GM21447 (cell line): Measurements from ENCODE around the gene ALOX15.
"Not testable (repeated sequence)": the region's sequence is repeated elsewhere in the genome, so short reads cannot be mapped to it uniquely, and the experiment has no call there.

Experiments
- ATAC-seq: cut with Tn5 transposase; IDR thresholded peaks from one replicate; pipeline ENCODE4 v1.9.1; 2021; ENCODE audit not compliant: unreplicated experiment

The ALOX15 gene

DNA sequence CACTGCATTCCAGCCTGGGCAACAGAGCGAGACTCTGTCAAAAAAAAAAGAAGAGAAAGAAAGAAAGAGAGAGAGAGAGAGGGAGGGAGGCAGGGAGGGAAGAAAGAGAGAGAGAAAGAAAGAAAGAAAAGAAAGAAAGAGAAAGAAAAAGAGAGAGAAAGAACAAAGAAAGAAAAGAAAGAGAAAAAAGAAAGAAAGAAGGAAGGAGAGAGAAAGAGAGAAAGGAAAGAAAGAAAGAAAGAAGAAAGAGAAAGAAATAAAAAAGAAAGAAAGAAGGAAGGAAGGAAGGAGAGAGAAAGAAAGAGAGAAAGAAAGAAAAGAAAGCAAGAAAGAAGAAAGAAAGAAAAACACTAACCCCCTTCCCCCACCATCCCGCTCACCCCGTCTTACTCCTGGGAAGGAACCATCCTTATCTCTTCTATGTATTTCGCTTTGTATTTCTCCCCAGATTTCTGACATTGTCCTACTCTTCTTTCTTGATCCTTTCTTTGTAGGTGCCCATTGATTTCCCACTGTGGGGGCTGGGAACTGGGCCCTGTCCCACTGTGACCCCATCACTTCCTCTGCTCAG, 20.9 kb downstream of the ALOX15 start:
- ATAC-seq = no peak

- ATAC-seq = no peak
These were observed 23.7 kb downstream of the ALOX15 start for GRCh38 chr17:4617590-4618351.

- ATAC-seq = no peak
These were observed 24.4 kb downstream of the ALOX15 start for GRCh38 chr17:4617090-4617489.

GRCh38 chr17:4616476-4616875, 25.0 kb downstream of the ALOX15 start:
- no peak for ATAC-seq

GRCh38 chr17:4610656-4611055, 30.8 kb downstream of the ALOX15 start:
- ATAC-seq = no peak

- ATAC-seq = no peak
These were observed 31.3 kb downstream of the ALOX15 start for GRCh38 chr17:4610162-4610561.

GRCh38 chr17:4609761-4610160, 31.7 kb downstream of the ALOX15 start:
- ATAC-seq = no peak

DNA sequence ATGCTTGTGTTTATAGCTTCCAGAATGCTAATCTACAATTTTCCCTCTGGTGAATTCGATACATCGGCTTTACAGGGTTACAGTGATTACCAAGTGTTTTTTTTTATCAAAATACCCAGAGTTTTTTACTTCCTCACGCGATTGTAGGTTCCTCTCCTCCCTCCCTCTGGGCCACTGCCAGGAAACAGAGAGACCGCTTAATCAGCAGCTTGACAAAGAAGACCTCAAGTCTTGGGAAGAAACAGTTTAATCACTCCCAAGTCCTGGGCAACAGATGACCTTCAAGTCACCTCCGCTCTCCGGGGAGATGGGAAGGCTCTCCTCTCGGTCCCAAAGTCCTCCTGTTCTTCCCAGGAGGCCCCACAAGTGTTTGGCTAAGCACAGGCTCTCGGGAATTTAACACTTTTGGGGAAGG, 33.7 kb downstream of the ALOX15 start:
- ATAC-seq = no peak

DNA sequence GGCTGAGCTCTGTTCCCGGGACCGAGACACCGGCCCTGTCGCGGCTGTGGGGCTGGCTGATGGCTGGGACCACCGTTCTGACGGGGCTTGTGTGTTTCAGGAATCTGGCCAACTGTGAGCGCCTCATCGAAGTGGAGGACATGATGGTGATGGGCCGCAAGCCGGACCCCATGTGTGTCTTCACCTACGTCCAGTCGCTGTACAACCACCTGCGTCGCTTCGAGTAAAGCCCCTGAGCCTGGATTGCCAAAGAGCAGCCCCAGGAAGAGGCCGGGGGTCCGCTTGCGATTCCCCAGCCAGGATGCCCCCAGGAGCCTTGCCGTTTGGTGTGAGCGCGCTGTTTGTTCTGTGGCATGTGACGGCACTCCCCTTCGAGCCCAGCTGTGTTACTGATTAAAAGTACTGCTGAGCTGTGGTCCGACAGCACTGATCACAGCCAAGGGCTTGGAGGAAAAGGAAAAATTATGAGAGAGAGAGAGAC, 34.2 kb downstream of the ALOX15 start:
- ATAC-seq = no peak

DNA sequence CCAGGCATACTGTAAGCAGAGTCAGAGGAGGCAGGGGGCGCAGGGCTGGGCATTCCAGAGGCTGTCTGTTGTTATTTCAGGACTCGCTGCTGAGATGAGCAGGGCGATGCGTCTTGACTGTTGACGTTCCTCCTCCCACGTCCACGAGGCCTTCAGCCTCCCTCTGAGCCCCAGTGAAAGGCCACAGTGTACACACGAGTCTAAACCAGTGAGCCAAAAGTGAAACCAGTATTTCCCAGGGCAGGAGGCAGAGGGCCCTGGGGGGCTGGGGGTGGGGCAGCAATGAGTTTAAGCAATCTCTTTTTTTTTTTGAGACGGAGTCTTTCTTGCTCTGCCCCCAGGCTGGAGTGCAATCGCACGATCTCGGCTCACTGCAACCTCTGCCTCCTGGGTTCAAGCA, 35.7 kb downstream of the ALOX15 start:
- ATAC-seq = no peak

DNA sequence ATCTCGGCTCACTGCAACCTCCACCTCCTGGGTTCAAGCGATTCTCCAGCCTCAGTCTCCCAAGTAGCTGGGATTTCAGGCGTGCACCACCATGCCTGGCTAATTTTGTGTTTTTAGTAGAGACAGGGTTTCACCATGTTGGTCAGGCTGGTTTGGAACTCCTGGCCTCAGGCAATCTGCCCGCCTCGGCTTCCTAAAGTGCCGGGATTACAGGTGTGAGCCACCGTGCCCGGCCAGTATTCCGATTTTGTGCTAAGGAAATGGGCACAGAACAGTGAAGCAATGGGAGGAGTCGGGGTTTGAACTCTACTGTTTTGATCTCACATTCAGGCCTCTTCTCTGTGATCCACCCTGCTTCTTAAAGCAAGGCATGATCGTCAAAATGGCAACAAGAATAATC, 36.7 kb downstream of the ALOX15 start:
- not testable (repeated sequence) for ATAC-seq

DNA sequence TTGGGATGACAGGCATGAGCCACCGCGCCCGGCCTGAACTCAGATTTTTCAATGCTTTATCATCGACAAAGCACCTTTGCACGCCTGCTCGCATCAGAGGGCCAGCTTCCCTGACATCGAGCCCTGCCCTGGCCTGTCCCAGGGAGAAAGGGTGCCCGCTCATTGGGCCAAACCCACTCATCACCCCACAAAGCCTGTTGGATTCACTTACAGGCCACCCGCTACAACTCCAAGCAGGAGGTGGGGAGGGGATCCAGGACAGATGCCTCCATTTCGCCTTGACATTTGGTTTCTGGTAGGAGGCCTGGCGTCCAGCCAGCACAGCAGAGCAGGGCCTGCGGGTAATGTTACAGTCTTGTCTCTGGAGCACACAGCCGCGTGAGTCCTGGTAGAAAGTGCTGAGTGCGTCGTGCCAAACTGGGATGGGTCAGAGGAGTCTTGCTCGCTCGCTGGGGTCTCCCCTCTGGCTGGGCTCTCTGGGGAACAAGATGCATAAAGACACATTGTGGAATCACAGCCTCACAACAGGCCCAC, 37.3 kb downstream of the ALOX15 start:
- ATAC-seq = no peak

DNA sequence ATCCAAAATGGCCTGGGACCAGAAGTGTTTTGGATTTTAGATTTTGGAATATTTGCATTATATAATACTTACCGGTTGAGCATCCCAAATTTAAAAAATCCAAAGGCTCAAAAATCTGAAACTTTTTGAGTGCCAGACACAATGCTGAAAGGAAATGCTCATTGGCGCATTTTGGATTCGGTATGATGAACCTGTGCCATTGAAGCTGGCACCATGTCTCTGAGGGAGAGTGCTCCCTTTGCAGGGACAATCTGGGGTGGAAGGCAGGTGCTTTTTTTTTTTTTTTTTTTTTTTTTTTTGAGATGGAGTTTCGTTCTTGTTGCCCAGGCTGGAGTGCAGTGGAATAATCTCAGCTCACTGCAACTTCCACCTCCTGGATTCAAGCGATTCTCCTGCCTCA, 39.4 kb downstream of the ALOX15 start:
- no peak for ATAC-seq

DNA sequence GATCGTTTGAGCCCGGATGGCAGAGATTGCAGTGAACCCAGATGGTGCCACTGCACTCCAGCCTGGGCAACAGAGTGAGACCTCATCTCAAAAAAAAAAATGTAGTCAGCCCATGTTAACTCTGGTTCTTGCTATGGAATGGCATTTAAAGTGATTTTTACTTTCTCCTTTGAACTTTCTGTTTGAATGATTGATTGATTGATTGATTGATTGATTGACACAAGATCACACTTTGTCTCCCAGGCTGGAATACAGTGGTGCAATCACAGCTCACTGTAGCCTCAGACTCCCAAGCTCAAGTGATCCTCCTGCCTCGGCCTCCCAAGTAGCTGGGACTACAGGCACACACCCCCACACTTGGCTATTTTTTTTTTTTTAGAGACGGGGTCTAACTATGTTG, 40.2 kb downstream of the ALOX15 start:
- no peak for ATAC-seq

DNA sequence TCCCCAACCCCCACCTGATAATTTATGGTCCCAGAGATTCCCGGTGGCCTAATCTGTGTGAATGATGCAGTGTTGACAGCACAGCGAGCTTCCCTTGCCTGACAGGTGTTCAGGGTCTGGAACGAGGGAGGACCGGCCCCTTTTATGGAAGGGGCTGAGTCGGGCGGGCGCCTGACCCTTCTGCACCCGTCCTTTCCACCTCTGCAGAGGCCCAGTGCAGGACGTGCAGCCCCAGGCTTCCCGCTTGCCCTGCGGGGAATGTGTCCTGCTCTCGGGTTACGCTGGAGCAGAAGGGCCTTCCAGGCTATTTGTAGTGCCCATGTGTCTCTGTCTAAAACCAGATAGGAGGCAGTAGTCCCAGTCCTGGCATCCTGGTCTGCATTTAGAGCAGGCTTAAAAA, 40.9 kb downstream of the ALOX15 start:
- no peak for ATAC-seq

GRCh38 chr17:4599505-4600281, 41.8 kb downstream of the ALOX15 start:
- no peak for ATAC-seq

GRCh38 chr17:4598776-4599504, 42.5 kb downstream of the ALOX15 start:
- no peak for ATAC-seq

- no peak for ATAC-seq
These were observed 43.5 kb downstream of the ALOX15 start for GRCh38 chr17:4597975-4598374.

- ATAC-seq = no peak
These were observed 44.7 kb downstream of the ALOX15 start for GRCh38 chr17:4596636-4597380.

DNA sequence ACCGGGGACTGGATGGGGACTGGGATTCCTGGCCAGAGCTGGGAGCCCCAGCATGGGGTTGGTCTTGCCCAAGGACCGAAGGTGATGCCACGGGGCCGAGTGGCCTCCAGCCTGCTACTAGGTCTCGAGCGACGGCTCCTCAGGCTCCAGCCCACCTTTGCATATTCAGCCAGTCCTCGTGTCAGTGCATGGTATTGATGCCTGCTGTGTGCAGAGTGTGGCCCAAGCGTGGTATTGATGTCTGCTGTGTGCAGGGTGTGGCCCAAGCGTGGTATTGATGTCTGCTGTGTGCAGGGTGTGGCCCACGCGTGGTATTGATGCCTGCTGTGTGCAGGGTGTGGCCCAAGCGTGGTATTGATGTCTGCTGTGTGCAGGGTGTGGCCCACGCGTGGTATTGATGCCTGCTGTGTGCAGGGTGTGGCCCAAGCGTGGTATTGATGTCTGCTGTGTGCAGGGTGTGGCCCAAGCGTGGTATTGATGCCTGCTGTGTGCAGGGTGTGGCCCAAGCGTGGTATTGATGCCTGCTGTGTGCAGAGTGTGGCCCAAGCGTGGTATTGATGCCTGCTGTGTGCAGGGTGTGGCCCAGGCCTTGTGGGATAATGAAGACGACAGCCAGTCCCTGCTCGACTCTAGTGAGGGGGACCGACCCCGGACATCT, 45.7 kb downstream of the ALOX15 start:
- not testable (repeated sequence) for ATAC-seq
